ENCODE data around the gene CDCA8. TPM values are rescaled to one million over a fixed set of nuclear protein-coding genes. Genes with fewer than 3 reads are reported as not detected.

CDCA8 gene
- polyA plus RNA-seq, 1 donor (not counting 4 experiments of a cell fraction or from before 2014, with no cell fraction given), result 15.1 TPM

DNA sequence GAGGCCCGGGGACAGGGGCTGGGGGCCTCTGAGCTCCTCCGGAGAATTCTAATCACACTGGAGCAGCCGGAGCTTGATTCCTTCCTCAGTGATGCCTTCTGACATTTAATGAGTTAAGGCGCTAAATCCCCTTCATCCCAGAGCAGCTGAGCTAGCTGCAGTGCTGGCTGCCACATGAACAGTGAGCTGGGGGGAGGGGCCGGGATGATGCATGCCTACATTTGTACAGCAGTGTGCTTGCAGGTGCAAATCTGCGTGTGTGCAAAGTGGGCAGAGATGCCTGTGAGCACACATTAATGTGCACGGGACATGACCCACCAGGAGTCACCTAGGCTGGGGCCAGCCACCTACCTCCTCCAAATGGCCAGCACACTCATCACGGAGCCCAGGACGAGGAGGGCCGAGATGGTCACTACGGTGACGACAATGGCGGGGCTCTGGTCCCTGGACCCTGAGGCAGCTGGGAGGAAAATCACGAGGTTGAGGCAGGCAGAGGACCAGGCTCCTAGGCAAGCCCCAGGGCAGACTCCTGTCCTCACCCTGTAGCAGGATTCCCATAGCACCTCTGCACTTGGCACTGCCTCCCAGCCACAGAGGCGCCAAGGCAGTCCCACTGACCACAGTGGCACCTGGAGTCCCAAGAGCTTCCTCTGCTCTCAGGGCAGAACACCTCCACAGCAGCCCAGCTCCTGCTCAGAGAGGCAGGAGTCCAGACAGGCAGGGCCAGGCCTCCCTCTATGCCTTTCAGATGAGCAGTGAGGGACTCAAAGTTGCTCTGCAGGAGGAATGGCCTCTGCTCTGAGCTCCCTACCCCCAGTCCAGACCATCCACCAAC is 34.7 kb downstream of the CDCA8 start:
- no peaks in the 10 kb centered on the region for H3K9me1 ChIP-seq (ENCODE audit: control insufficient read depth, extremely low read depth, insufficient read depth, low read length)
- no peaks in the 10 kb centered on the region for H3K79me2 ChIP-seq (ENCODE audit: control insufficient read depth, insufficient read depth, low read length)
- no peaks in the 10 kb centered on the region for H3K9me3 ChIP-seq (ENCODE audit: control insufficient read depth, low read depth, low read length)
- no peaks in the 10 kb centered on the region for H3K36me3 ChIP-seq (ENCODE audit: control insufficient read depth in 2 of 2, extremely low read depth in 1 of 2, insufficient read depth in 2 of 2, low read length in 2 of 2)
- H2AFZ ChIP-seq (ENCODE audit: control insufficient read depth, low read length), result no peak overlapping the region
- no peak overlapping the region for H3K9ac ChIP-seq (ENCODE audit: control insufficient read depth, extremely low read depth, insufficient read depth, low read length)
- H3K4me3 ChIP-seq (ENCODE audit: control insufficient read depth in 2 of 3, extremely low read depth in 1 of 3, insufficient read depth in 2 of 3, low read depth in 1 of 3, low read length in 3 of 3), result no peak overlapping the region
- FAIRE-seq (no peak), DNase-seq (ENCODE audit: low read depth, low spot score) (no peak)
- no peak overlapping the region for H3K4me2 ChIP-seq (ENCODE audit: control insufficient read depth, extremely low read depth, insufficient read depth, low read depth, low read length)
- peaks cover 48% of the 10 kb centered on the region for H3K27me3 ChIP-seq (ENCODE audit: control insufficient read depth, extremely low read depth, insufficient read depth, low read length)
- no peaks in the 10 kb centered on the region for H3K4me1 ChIP-seq (ENCODE audit: control insufficient read depth, extremely low read depth, insufficient read depth, low read length)
- no peak for TF ChIP-seq CTCF (optimal IDR thresholded peaks at IDR 0.05 in 1 of 3, IDR thresholded peaks at IDR 0.05 in 1 of 3, conservative IDR thresholded peaks at IDR 0.05 in 1 of 3; ENCODE audit: extremely low read depth in 1 of 3, insufficient read depth in 2 of 3, low read length in 3 of 3)
- TF ChIP-seq EZH2 (IDR thresholded peaks at IDR 0.05; ENCODE audit: low read length), result no peak
- H3K27ac ChIP-seq (ENCODE audit: control insufficient read depth, insufficient read depth, low read length), result no peak overlapping the region
- dilution Hi-C loops (cut with MboI; ENCODE audit: extremely low pct_ligation_motif_present, low sequenced_read_pairs), result no loop called here
- no peaks in the 10 kb centered on the region for H4K20me1 ChIP-seq (ENCODE audit: control insufficient read depth, extremely low read depth, insufficient read depth, low read length)

DNA sequence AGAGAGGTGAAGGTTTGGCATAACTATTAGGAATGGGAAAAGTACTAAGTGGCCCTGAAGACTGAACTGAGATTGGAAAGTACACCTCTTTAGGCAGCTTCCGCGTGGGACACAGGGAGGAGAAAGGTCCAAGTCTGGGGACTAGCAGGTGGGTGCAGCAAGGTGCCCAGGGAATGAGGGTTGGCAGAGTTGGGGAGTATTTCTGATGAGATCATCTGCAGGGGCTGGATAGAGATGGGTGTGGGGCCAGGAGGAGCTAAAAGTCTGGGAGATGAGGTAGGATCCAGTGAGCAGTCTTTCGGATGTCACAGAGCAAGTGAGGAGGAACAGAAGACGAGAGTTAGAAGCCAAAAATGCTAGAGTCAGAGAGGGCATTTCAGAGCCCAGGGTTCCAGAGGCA is 36.1 kb downstream of the CDCA8 start:
- Histone ChIP-seq H3K4me1 (ENCODE audit: control insufficient read depth, extremely low read depth, insufficient read depth, low read length) (no peaks in the 10 kb centered on the region), H2AFZ (ENCODE audit: control insufficient read depth, low read length) (no peak overlapping the region), H4K20me1 (ENCODE audit: control insufficient read depth, extremely low read depth, insufficient read depth, low read length) (no peaks in the 10 kb centered on the region), H3K36me3 (ENCODE audit: control insufficient read depth in 2 of 2, extremely low read depth in 1 of 2, insufficient read depth in 2 of 2, low read length in 2 of 2) (no peaks in the 10 kb centered on the region), H3K9me3 (ENCODE audit: control insufficient read depth, low read depth, low read length) (no peaks in the 10 kb centered on the region), H3K4me2 (ENCODE audit: control insufficient read depth, extremely low read depth, insufficient read depth, low read depth, low read length) (no peak overlapping the region), H3K9ac (ENCODE audit: control insufficient read depth, extremely low read depth, insufficient read depth, low read length) (no peak overlapping the region), H3K27ac (ENCODE audit: control insufficient read depth, insufficient read depth, low read length) (no peak overlapping the region), H3K4me3 (ENCODE audit: control insufficient read depth in 2 of 3, extremely low read depth in 1 of 3, insufficient read depth in 2 of 3, low read depth in 1 of 3, low read length in 3 of 3) (no peak overlapping the region), H3K27me3 (ENCODE audit: control insufficient read depth, extremely low read depth, insufficient read depth, low read length) (peaks cover 48% of the 10 kb centered on the region), H3K9me1 (ENCODE audit: control insufficient read depth, extremely low read depth, insufficient read depth, low read length) (no peaks in the 10 kb centered on the region), H3K79me2 (ENCODE audit: control insufficient read depth, insufficient read depth, low read length) (no peaks in the 10 kb centered on the region)
- FAIRE-seq, result no peak
- dilution Hi-C loops (cut with MboI; ENCODE audit: extremely low pct_ligation_motif_present, low sequenced_read_pairs), result no loop called here
- TF ChIP-seq CTCF (optimal IDR thresholded peaks at IDR 0.05 in 1 of 3, IDR thresholded peaks at IDR 0.05 in 1 of 3, conservative IDR thresholded peaks at IDR 0.05 in 1 of 3; ENCODE audit: extremely low read depth in 1 of 3, insufficient read depth in 2 of 3, low read length in 3 of 3), result no peak
- TF ChIP-seq EZH2 (IDR thresholded peaks at IDR 0.05; ENCODE audit: low read length), result no peak
- DNase-seq (ENCODE audit: low read depth, low spot score), result no peak

All from keratinocyte (primary cell).